Stimulated activated CD8-positive, alpha-beta memory T cell treated with anti-CD3 and anti-CD28 coated beads, Interleukin-7, amount 100 ng/mL, for 48 hours (primary cell): Measurements from ENCODE around the gene MAST1.
"Not testable (repeated sequence)": the region's sequence is repeated elsewhere in the genome, so short reads cannot be mapped to it uniquely, and the experiment has no call there.

Experiments used
- DNase-seq, 2 donors: peaks; one replicate each; pipeline ENCODE4 v3.0.0-alpha.2; 2020; ENCODE audit warnings: low read depth in 1 of 2; ENCODE audit errors: extremely low read depth in 1 of 2

The MAST1 gene

DNA sequence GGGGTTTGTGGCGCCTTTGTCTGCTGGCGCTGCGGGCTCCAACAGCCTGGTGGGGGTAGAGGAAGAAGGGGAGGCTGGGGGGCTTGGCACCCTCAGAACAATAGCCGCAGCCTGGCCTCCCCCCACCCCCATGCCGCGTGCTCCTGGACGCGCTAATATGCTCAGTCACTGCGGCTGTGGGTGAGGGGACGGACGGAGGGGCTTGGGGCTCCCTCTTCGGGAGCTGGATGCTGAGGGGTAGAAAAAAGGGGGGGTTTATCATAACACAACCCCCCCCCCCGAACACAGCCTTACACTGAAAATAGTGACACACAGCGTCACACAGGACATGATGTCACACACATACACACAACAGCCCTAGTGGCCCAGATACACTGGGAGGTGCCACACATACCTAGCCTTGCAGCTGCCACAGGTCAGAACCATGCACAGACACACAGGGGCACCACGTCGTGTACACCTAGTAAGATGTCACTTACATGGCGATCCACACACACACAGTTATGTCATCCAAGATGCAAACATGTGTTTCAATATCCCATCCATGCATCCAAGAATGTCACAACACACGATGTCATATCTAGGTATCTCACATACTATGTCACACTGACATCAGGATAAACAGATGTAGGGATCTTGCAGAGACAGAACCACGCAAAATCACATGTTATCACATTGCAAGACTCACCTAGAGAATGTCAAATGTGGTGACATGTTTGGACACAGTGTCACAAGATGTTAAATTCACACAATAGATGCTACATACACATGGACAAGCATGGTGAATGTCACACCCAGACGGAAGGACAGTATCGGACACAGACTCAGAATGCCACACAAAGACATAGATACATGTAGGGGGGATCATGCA is 806 bp downstream of the MAST1 start:
- DNase-seq: no peak

GRCh38 chr19:12840091-12841079 is 2.1 kb downstream of the MAST1 start:
- peak in 1 of 2 donors; percentile 63 for DNase-seq

DNA sequence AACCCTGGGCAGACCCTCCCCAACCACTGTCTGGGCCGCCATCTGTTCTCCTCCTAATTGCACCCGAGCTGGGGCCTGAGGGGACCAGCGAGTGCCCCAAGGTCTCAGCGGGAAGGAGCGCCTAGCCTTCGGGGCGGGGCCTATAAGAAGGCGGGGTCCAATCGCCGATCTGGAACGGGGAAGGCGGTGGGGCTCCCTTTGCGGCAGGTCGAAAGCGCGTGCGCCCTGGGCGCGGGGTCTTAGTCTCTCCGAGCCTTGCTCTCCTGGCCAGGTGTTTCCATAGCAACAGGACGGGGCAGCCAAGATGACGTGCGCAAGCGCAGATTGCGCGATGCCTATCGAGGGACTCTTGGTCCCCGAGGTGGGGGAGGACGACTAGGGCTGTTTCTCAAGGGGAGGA is 2.8 kb downstream of the MAST1 start:
- DNase-seq: no peak

DNA sequence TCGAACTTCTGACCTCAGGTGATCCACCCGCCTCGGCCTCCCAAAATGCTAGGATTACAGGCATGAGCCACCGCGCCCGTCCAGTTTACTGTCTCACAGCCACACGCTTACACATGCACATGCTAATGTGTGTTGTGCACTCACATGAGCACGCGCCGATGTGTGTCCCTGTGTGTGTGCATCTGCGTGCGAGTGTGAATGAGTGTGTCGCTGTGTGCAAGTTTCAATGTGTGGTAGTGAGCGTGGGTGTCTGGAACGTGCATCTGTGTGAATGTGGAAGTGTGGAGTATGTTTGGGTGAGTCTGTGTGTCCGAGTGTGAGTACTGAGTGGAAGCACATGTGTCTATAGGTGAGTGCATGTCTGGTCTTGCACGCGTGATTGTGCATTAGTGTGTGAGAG is 4.2 kb downstream of the MAST1 start:
- DNase-seq: no peak

GRCh38 chr19:12843328-12843727 is 5.0 kb downstream of the MAST1 start:
- no peak for DNase-seq

DNA sequence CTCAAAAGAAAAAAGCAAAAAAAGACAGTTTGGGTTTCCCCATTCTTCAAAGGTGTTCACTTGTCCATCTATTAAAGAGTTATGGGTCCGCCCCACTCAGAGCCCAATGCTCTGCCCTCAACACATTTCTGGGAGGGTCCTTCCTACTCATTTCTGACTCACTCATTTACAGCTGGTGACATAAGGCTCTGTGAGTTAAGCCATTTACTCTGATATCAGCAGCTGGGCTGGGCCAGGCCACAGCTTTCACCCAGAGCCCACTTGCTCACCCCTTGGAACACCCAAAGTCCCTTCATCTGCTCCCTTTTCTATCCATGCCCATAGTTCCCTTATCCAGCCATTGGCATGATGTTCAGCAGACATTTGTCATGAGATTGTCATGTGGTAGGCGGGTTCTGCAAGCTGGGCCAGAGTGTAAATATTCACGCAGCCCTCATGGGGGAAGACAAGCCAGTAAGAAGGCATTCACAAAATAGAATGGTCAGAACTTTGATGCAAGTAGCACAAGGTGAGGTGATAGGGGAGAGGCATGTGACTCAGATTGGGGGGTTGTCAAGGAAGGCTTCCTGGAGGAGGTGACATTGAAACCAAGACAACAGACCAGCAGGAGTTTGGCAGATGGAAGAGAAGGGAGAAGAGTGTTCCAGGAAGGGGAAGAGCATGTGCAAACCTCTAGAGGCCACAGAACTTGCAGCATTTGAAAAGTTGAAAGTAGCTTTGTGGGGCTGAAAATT is 5.9 kb downstream of the MAST1 start:
- no peak for DNase-seq

GRCh38 chr19:12846613-12847012 is 8.3 kb downstream of the MAST1 start:
- DNase-seq: not testable (repeated sequence)

- peak; percentile 76 to 78 for DNase-seq
Observed at GRCh38 chr19:12847159-12848139, 9.1 kb downstream of the MAST1 start.

- no peak for DNase-seq
Observed at GRCh38 chr19:12856653-12857052, 18.3 kb downstream of the MAST1 start.

GRCh38 chr19:12858041-12858928 is 20.0 kb downstream of the MAST1 start:
- no peak for DNase-seq

GRCh38 chr19:12859546-12859945 is 21.2 kb downstream of the MAST1 start:
- DNase-seq: no peak

DNA sequence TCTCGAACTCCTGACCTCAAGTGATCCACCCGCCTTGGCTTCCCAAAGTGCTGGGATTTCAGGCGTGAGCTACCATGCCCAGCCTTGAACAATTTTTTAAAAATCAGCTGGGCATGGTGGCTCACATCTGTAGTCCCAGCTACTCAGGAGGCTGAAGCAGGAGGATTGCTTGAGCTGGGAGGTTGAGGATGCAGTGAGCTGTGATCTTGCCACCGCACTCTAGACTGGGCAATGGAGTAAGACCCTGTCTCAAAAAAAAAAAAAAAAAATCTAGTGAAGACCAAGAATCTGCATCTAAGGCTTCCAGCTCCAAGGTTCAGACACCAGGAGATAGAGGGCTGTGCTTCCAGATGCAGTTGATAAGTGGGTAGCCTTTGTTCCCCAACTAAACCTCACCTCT is 25.8 kb downstream of the MAST1 start:
- no peak for DNase-seq

DNA sequence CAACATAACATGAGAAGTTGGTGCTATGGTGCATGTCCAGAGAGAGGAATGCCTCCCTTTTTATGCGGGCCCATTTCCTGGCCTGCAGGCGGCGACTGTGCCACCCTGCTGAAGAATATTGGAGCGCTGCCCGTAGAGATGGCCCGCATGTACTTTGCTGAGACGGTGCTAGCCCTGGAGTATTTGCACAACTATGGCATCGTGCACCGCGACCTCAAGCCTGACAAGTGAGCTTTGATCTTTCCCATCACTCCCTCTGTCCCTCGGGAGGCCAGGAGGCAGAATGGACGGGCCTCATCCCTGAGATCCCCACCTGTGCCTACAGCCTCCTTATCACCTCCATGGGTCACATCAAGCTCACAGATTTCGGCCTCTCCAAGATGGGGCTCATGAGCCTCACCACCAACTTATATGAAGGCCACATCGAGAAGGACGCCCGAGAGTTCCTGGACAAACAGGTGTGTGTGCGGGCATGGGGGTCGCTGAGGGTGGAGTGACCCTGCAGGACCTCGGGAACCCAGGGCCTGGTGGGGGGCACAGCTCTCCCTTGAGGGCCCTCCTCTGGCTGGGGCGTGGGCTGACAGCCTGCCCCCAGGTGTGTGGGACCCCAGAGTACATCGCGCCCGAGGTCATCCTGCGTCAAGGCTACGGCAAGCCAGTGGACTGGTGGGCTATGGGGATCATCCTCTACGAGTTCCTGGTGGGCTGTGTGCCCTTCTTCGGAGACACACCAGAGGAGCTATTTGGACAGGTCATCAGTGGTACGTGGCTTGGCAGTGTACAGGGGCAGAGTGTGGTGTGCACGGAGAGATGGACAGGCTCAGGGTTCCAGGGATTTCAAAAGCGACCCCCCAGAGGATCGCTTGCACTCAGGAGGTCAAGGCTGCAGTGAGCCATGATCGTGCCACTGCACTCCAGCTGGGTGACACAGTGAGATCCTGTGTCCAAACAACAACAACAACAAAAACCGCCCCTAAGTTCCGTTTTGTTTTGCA is 26.7 kb downstream of the MAST1 start:
- no peak for DNase-seq

- no peak for DNase-seq
Observed at GRCh38 chr19:12865746-12866415, 27.6 kb downstream of the MAST1 start.

- no peak for DNase-seq
Observed at GRCh38 chr19:12866416-12867119, 28.3 kb downstream of the MAST1 start.
